ENCODE results near the gene LDLRAP1. TPM values are rescaled to one million over a fixed set of nuclear protein-coding genes. Genes with fewer than 3 reads are reported as not detected.

Gene LDLRAP1
- total and polyA plus RNA-seq, 4 donors = 5.2 to 17.8 (median 13.3) TPM

GRCh38 chr1:25524568-25525360 is 18.6 kb upstream of the LDLRAP1 start:
- Histone ChIP-seq H3K27me3 (ENCODE audit: control insufficient read depth in 4 of 4, insufficient read depth in 4 of 4, low read length in 3 of 4) (no peaks in the 10 kb centered on the region), H3K9me3 (ENCODE audit: control insufficient read depth in 4 of 4, low read length in 3 of 4) (peaks cover 0 to 3% (median 0%) of the 10 kb centered on the region in 4 donors), H3K27ac (ENCODE audit: low read depth in 1 of 2, low read length in 2 of 2) (no peak overlapping the region), H3K4me1 (ENCODE audit: control insufficient read depth in 4 of 4, insufficient read depth in 4 of 4, low read length in 3 of 4) (no peaks in the 10 kb centered on the region), H3K9ac (ENCODE audit: low read depth in 1 of 2, low read length in 2 of 2) (no peak overlapping the region), H3K36me3 (ENCODE audit: control insufficient read depth in 4 of 4, insufficient read depth in 3 of 4, low read depth in 1 of 4, low read length in 3 of 4) (no peaks in the 10 kb centered on the region), H3K4me3 (ENCODE audit: low read depth in 1 of 3, low read length in 3 of 3) (no peak overlapping the region)
- DNase-seq (ENCODE audit: low spot score) = no peak
- TF ChIP-seq YY1 (IDR thresholded peaks at IDR 0.05) = no peak
- TF ChIP-seq JUND (IDR thresholded peaks at IDR 0.05) = no peak
- no peak for TF ChIP-seq RAD21 (IDR thresholded peaks at IDR 0.05)
- TF ChIP-seq FOXA2 (IDR thresholded peaks at IDR 0.05) = no peak
- TF ChIP-seq FOXA1 (IDR thresholded peaks at IDR 0.05) = no peak
- TF ChIP-seq HNF4G (IDR thresholded peaks at IDR 0.05) = no peak
- TF ChIP-seq ATF3 (IDR thresholded peaks at IDR 0.05) = no peak
- no peak for TF ChIP-seq NR2F2 (IDR thresholded peaks at IDR 0.05)
- TF ChIP-seq CTCF (IDR thresholded peaks at IDR 0.05; ENCODE audit: low read depth, low read length, missing input control) = no peak
- TF ChIP-seq HNF4A (conservative IDR thresholded peaks at IDR 0.05) = no peak
- no peak for TF ChIP-seq RXRA (IDR thresholded peaks at IDR 0.05)
- WGBS = 65% methylated on average over 15 of the region's 15 CpGs

GRCh38 chr1:25525361-25525688 is 18.1 kb upstream of the LDLRAP1 start:
- no peak overlapping the region for H3K27ac ChIP-seq (ENCODE audit: low read depth in 1 of 2, low read length in 2 of 2)
- peaks cover 0 to 3% (median 0%) of the 10 kb centered on the region in 4 donors for H3K9me3 ChIP-seq (ENCODE audit: control insufficient read depth in 4 of 4, low read length in 3 of 4)
- no peak overlapping the region for H3K4me3 ChIP-seq (ENCODE audit: low read depth in 1 of 3, low read length in 3 of 3)
- H3K27me3 ChIP-seq (ENCODE audit: control insufficient read depth in 4 of 4, insufficient read depth in 4 of 4, low read length in 3 of 4) = no peaks in the 10 kb centered on the region
- H3K36me3 ChIP-seq (ENCODE audit: control insufficient read depth in 4 of 4, insufficient read depth in 3 of 4, low read depth in 1 of 4, low read length in 3 of 4) = no peaks in the 10 kb centered on the region
- DNase-seq (ENCODE audit: low spot score) = no peak
- TF ChIP-seq EGR1 (IDR thresholded peaks at IDR 0.05; ENCODE audit: low read depth in 2 of 2) = no peak
- TF ChIP-seq RAD21 (IDR thresholded peaks at IDR 0.05) = no peak
- TF ChIP-seq YY1 (IDR thresholded peaks at IDR 0.05) = no peak
- 93% methylated on average over 4 of the region's 4 CpGs for WGBS
- H3K4me1 ChIP-seq (ENCODE audit: control insufficient read depth in 4 of 4, insufficient read depth in 4 of 4, low read length in 3 of 4) = no peaks in the 10 kb centered on the region
- H3K9ac ChIP-seq (ENCODE audit: low read depth in 1 of 2, low read length in 2 of 2) = no peak overlapping the region

- no peak overlapping the region for H3K4me3 ChIP-seq (ENCODE audit: low read depth in 1 of 3, low read length in 3 of 3)
These were observed 16.7 kb upstream of the LDLRAP1 start for GRCh38 chr1:25526753-25527152.

More at GRCh38 chr1:25526753-25527152, 16.7 kb upstream of the LDLRAP1 start:
- Histone ChIP-seq H3K36me3 (ENCODE audit: control insufficient read depth in 4 of 4, insufficient read depth in 3 of 4, low read depth in 1 of 4, low read length in 3 of 4) (no peaks in the 10 kb centered on the region), H3K9ac (ENCODE audit: low read depth in 1 of 2, low read length in 2 of 2) (no peak overlapping the region), H3K9me3 (ENCODE audit: control insufficient read depth in 4 of 4, low read length in 3 of 4) (peaks cover 0 to 3% (median 0%) of the 10 kb centered on the region in 4 donors), H3K27me3 (ENCODE audit: control insufficient read depth in 4 of 4, insufficient read depth in 4 of 4, low read length in 3 of 4) (no peaks in the 10 kb centered on the region), H3K4me1 (ENCODE audit: control insufficient read depth in 4 of 4, insufficient read depth in 4 of 4, low read length in 3 of 4) (no peaks in the 10 kb centered on the region), H3K27ac (ENCODE audit: low read depth in 1 of 2, low read length in 2 of 2) (no peak overlapping the region)
- no peak for DNase-seq (ENCODE audit: low spot score)
- no peak for TF ChIP-seq FOXA1 (IDR thresholded peaks at IDR 0.05)
- TF ChIP-seq SP1 (IDR thresholded peaks at IDR 0.05) = no peak
- no peak for TF ChIP-seq YY1 (IDR thresholded peaks at IDR 0.05)
- TF ChIP-seq MAX (IDR thresholded peaks at IDR 0.05) = no peak
- no peak for TF ChIP-seq RAD21 (IDR thresholded peaks at IDR 0.05)
- TF ChIP-seq FOXA2 (IDR thresholded peaks at IDR 0.05) = no peak
- TF ChIP-seq CTCF (IDR thresholded peaks at IDR 0.05; ENCODE audit: low read depth, low read length, missing input control) = no peak
- TF ChIP-seq ATF3 (IDR thresholded peaks at IDR 0.05) = no peak
- TF ChIP-seq ZBTB33 (IDR thresholded peaks at IDR 0.05) = no peak
- TF ChIP-seq RXRA (IDR thresholded peaks at IDR 0.05) = no peak
- TF ChIP-seq JUND (IDR thresholded peaks at IDR 0.05) = no peak
- TF ChIP-seq HNF4G (IDR thresholded peaks at IDR 0.05) = no peak
- TF ChIP-seq NR2F2 (IDR thresholded peaks at IDR 0.05) = no peak
- no peak for TF ChIP-seq EGR1 (IDR thresholded peaks at IDR 0.05; ENCODE audit: low read depth in 2 of 2)
- no peak for TF ChIP-seq GABPA (IDR thresholded peaks at IDR 0.05 in 1 of 2, conservative IDR thresholded peaks at IDR 0.05 in 1 of 2)
- TF ChIP-seq HNF4A (conservative IDR thresholded peaks at IDR 0.05) = no peak
- WGBS = 91% methylated on average over 2 of the region's 2 CpGs

Data from liver (tissue), 9 donors.